GM19025 (cell line): ENCODE results near the gene MORC3.
"Not testable (repeated sequence)": the region's sequence is repeated elsewhere in the genome, so short reads cannot be mapped to it uniquely, and the experiment has no call there.

ENCODE experiments used
- ATAC-seq: cut with Tn5 transposase; IDR thresholded peaks from one replicate; pipeline ENCODE4 v1.9.1; 2021; ENCODE audit warnings: mild to moderate bottlenecking, low read depth, moderate library complexity; ENCODE audit not compliant: unreplicated experiment

The MORC3 gene

GRCh38 chr21:36322083-36322424 is 2.1 kb downstream of the MORC3 start:
- no peak for ATAC-seq

GRCh38 chr21:36323032-36323431 is 3.0 kb downstream of the MORC3 start:
- ATAC-seq = no peak

GRCh38 chr21:36325373-36326010 is 5.5 kb downstream of the MORC3 start:
- ATAC-seq = no peak

GRCh38 chr21:36330904-36331303 is 10.9 kb downstream of the MORC3 start:
- ATAC-seq = no peak

- no peak for ATAC-seq
Observed at GRCh38 chr21:36337099-36337509, 17.1 kb downstream of the MORC3 start.

GRCh38 chr21:36338975-36339374 is 19.0 kb downstream of the MORC3 start:
- ATAC-seq = no peak

GRCh38 chr21:36342581-36342980 is 22.6 kb downstream of the MORC3 start:
- ATAC-seq = not testable (repeated sequence)

- ATAC-seq = no peak
Observed at GRCh38 chr21:36344931-36345330, 24.9 kb downstream of the MORC3 start.

- ATAC-seq = no peak
Observed at GRCh38 chr21:36347278-36347961, 27.4 kb downstream of the MORC3 start.

GRCh38 chr21:36347962-36348328 is 27.9 kb downstream of the MORC3 start:
- ATAC-seq = no peak

- no peak for ATAC-seq
Observed at GRCh38 chr21:36349315-36349714, 29.3 kb downstream of the MORC3 start.

GRCh38 chr21:36350282-36350910 is 30.4 kb downstream of the MORC3 start:
- no peak for ATAC-seq

- ATAC-seq = no peak
Observed at GRCh38 chr21:36354918-36355680, 35.1 kb downstream of the MORC3 start.

GRCh38 chr21:36355868-36356267 is 35.9 kb downstream of the MORC3 start:
- no peak for ATAC-seq

- ATAC-seq = no peak
Observed at GRCh38 chr21:36359185-36359584, 39.2 kb downstream of the MORC3 start.

GRCh38 chr21:36369064-36369685 is 49.2 kb downstream of the MORC3 start:
- no peak for ATAC-seq

GRCh38 chr21:36375994-36376393 is 56.0 kb downstream of the MORC3 start:
- ATAC-seq = no peak

GRCh38 chr21:36377391-36377842 is 57.4 kb downstream of the MORC3 start:
- ATAC-seq = no peak

GRCh38 chr21:36379251-36379650 is 59.3 kb downstream of the MORC3 start:
- no peak for ATAC-seq

GRCh38 chr21:36381841-36382589 is 62.0 kb downstream of the MORC3 start:
- no peak for ATAC-seq
